HepG2 (cell line): ENCODE measurements around the gene TAS2R38.

ENCODE experiments used
- EP300 ChIP-seq, 3 experiments: sonication (generic) in 1 of 3; formaldehyde crosslinking in 1 of 3; IDR thresholded peaks; 2 replicates each; pipeline versions ENCODE4 v1.5.1 to v1.6.1; 2011 to 2020; ENCODE audit warnings: low read depth in 2 of 3, low read length in 2 of 3, borderline replicate concordance in 1 of 3, improper control_type of control experiment in 1 of 3, mild to moderate bottlenecking in 1 of 3, missing genetic modification reagents in 1 of 3, moderate library complexity in 1 of 3
- FOSL1 ChIP-seq: sonication (generic); formaldehyde crosslinking; IDR thresholded peaks from 2 replicates; pipeline ENCODE4 v1.9.0; 2021; ENCODE audit warnings: missing genetic modification reagents, borderline replicate concordance
- KDM2A ChIP-seq: sonication (generic); formaldehyde crosslinking; IDR thresholded peaks from 2 replicates; pipeline ENCODE4 v1.4.0; 2020; ENCODE audit warnings: low read depth, missing genetic modification reagents, borderline replicate concordance
- POLR2AphosphoS5 ChIP-seq: IDR thresholded peaks from 2 replicates; pipeline ENCODE4 v1.6.1; 2012; ENCODE audit warnings: low read depth, low read length
- ZNF224 ChIP-seq: sonication (generic); formaldehyde crosslinking; IDR thresholded peaks from 2 replicates; pipeline ENCODE4 v1.5.0; 2020; ENCODE audit warnings: mild to moderate bottlenecking, missing genetic modification reagents
- ZNF501 ChIP-seq: sonication (generic); formaldehyde crosslinking; IDR thresholded peaks from 2 replicates; pipeline ENCODE4 v1.5.1; 2020; ENCODE audit warnings: mild to moderate bottlenecking, moderate library complexity, missing genetic modification reagents
- ZNF850 ChIP-seq: sonication (generic); formaldehyde crosslinking; conservative IDR thresholded peaks from 2 replicates; pipeline ENCODE4 v1.9.0; 2021; ENCODE audit warnings: mild to moderate bottlenecking, missing genetic modification reagents

DNA sequence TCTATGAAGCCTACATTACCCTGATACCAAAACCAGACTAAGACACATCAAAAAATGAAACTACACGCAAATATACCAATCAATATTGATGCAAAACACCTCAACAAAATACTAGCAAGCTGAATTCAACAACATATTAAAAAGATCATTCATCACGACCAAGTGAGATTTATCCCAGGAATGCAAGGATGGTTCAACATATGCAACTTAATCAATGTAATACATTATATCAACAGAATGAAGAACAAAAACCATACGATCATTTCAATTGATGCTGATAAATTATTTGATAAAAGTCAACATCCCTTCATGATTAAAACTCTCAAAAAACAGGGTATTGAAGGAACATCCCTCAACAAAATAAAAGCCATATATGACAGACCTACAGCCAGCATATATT lies 32.5 kb downstream of the TAS2R38 start:
- TF ChIP-seq ZNF850 (CRISPR knock-in tag) (no peak), ZNF224 (no peak), KDM2A (CRISPR knock-in tag) (no peak), EP300 (IDR thresholded peaks at IDR 0.05; ENCODE audit: low read depth in 2 of 2, low read length in 2 of 2) (no peak), EP300 (CRISPR knock-in tag; IDR thresholded peaks at IDR 0.05; ENCODE audit: borderline replicate concordance) (no peak), POLR2AphosphoS5 (no peak), ZNF501 (CRISPR knock-in tag) (no peak), FOSL1 (no peak)
